HG03103 (cell line): ENCODE measurements around the gene CD81.

Experiments
- ATAC-seq: cut with Tn5 transposase; IDR thresholded peaks from one replicate; pipeline ENCODE4 v1.9.1; 2021; ENCODE audit warnings: low read depth; ENCODE audit not compliant: unreplicated experiment

The CD81 gene

GRCh38 chr11:2432628-2433071 lies 55.5 kb downstream of the CD81 start:
- no peak for ATAC-seq

- ATAC-seq = no peak
These were observed 56.2 kb downstream of the CD81 start for GRCh38 chr11:2433106-2433925.

- no peak for ATAC-seq
These were observed 56.9 kb downstream of the CD81 start for GRCh38 chr11:2434008-2434407.

- no peak for ATAC-seq
These were observed 57.6 kb downstream of the CD81 start for GRCh38 chr11:2434506-2435255.

- no peak for ATAC-seq
These were observed 58.3 kb downstream of the CD81 start for GRCh38 chr11:2435288-2436012.

GRCh38 chr11:2436013-2436520 lies 59.0 kb downstream of the CD81 start:
- no peak for ATAC-seq

- no peak for ATAC-seq
These were observed 59.5 kb downstream of the CD81 start for GRCh38 chr11:2436521-2437031.

- no peak for ATAC-seq
These were observed 60.4 kb downstream of the CD81 start for GRCh38 chr11:2437516-2437915.

- no peak for ATAC-seq
These were observed 62.7 kb downstream of the CD81 start for GRCh38 chr11:2439820-2440219.

GRCh38 chr11:2440646-2441045 lies 63.5 kb downstream of the CD81 start:
- ATAC-seq = no peak

- ATAC-seq = no peak
These were observed 64.1 kb downstream of the CD81 start for GRCh38 chr11:2441171-2441570.

- ATAC-seq = no peak
These were observed 65.5 kb downstream of the CD81 start for GRCh38 chr11:2442589-2442988.

GRCh38 chr11:2443406-2443805 lies 66.3 kb downstream of the CD81 start:
- ATAC-seq = no peak

GRCh38 chr11:2443881-2444820 lies 67.0 kb downstream of the CD81 start, which contains the start of gene TRPM5:
Gene TRPM5, minus strand, starts transcription at chr11:2444514. Its CDS starts 21,478 bp downstream, at chr11:2423036.
- no peak for ATAC-seq

- no peak for ATAC-seq
These were observed 68.0 kb downstream of the CD81 start, which contains the start of gene KCNQ1 for GRCh38 chr11:2444821-2445745. Gene KCNQ1, plus strand, starts transcription at chr11:2445008. Its CDS starts 91 bp downstream, at chr11:2445099.

- ATAC-seq = no peak
These were observed 68.8 kb downstream of the CD81 start for GRCh38 chr11:2445746-2446551.

- no peak for ATAC-seq
These were observed 69.6 kb downstream of the CD81 start for GRCh38 chr11:2446590-2447252.
